HepG2 (cell line): Measurements from ENCODE around the gene FKBP8. TPM values are rescaled to one million over a fixed set of nuclear protein-coding genes. Genes with fewer than 3 reads are reported as not detected.

Experiments
- HOXA5 ChIP-seq: sonication (generic); formaldehyde crosslinking; IDR thresholded peaks from 2 replicates; pipeline ENCODE4 v1.4.0; 2020; ENCODE audit warnings: missing genetic modification reagents
- TCF12 ChIP-seq, 2 experiments: fragments of 450-650 bp in 1 of 2; sonication (generic) in 1 of 2; formaldehyde crosslinking in 1 of 2; IDR thresholded peaks; 2 replicates each; pipeline versions ENCODE4 v1.6.1 to v1.8.0; 2017 to 2022; ENCODE audit warnings: antibody characterized with exemption in 1 of 2, mild to moderate bottlenecking in 1 of 2, missing genetic modification reagents in 1 of 2, moderate library complexity in 1 of 2
- ZNF33B ChIP-seq: sonication (generic); formaldehyde crosslinking; IDR thresholded peaks from 2 replicates; pipeline ENCODE4 v1.5.1; 2020; ENCODE audit warnings: mild to moderate bottlenecking, missing genetic modification reagents
- ZNF672 ChIP-seq: sonication (generic); formaldehyde crosslinking; IDR thresholded peaks from 2 replicates; pipeline ENCODE4 v1.8.1; 2022; ENCODE audit warnings: missing genetic modification reagents
- ZNF816 ChIP-seq: sonication (generic); formaldehyde crosslinking; IDR thresholded peaks from 2 replicates; pipeline ENCODE4 v1.8.0; 2022; ENCODE audit warnings: missing genetic modification reagents, mild to moderate bottlenecking, borderline replicate concordance
- polyA plus RNA-seq, 8 experiments: library from polyadenylated mRNA; depleted of rRNA in 3 of 8; stranded (reverse) in 7 of 8; unstranded in 1 of 8; fragments of >200 nt; fragmentation: Illumina TruSeq in 4 of 8; extraction: Trizol in 4 of 8; gene quantifications; 2 replicates each; pipeline versions ENCODE4 v1.2.1 to v1.2.3, GENCODE V29; 2011 to 2016; ENCODE audit warnings: low read depth in 4 of 8, missing spikeins in 1 of 8, mixed read lengths in 1 of 8; ENCODE audit not compliant: insufficient read depth in 1 of 8
- total RNA-seq, 5 experiments: library from RNA; depleted of rRNA; stranded (reverse); fragments of >200 nt; fragmentation: Illumina TruSeq; extraction: Trizol; gene quantifications; 2 replicates each; pipeline ENCODE4 v1.2.3, GENCODE V29; 2016; ENCODE audit warnings: low read depth in 1 of 5
- TF ChIP-seq, protein P1 (sequence below), 2 experiments: sonication (generic) in 1 of 2; formaldehyde crosslinking in 1 of 2; IDR thresholded peaks; 2 replicates each; pipeline versions ENCODE4 v1.5.1 to v1.6.1; 2011 to 2020; ENCODE audit warnings: borderline replicate concordance in 1 of 2, low read depth in 1 of 2, low read length in 1 of 2, mild to moderate bottlenecking in 1 of 2, missing genetic modification reagents in 1 of 2, moderate library complexity in 1 of 2
- TF ChIP-seq, protein P2 (sequence below): IDR thresholded peaks from 2 replicates; pipeline ENCODE4 v1.6.1; 2016
- TF ChIP-seq, protein P3 (sequence below): sonication (generic); formaldehyde crosslinking; IDR thresholded peaks from 2 replicates; pipeline ENCODE4 v1.4.0; 2020; ENCODE audit warnings: missing genetic modification reagents
- TF ChIP-seq, protein P4 (sequence below): sonication (generic); formaldehyde crosslinking; IDR thresholded peaks from 2 replicates; pipeline ENCODE4 v1.4.0; 2020; ENCODE audit warnings: missing genetic modification reagents
- TF ChIP-seq, protein P5 (sequence below): sonication (generic); formaldehyde crosslinking; IDR thresholded peaks from 2 replicates; pipeline ENCODE4 v1.4.0; 2020; ENCODE audit warnings: low read depth, mild to moderate bottlenecking, missing genetic modification reagents

The FKBP8 gene
- total and polyA plus RNA-seq, 2 of the 13 experiments (the other 11 are each of a cell fraction or from before 2014, with no cell fraction given) = 81.7 to 93.9 TPM

DNA sequence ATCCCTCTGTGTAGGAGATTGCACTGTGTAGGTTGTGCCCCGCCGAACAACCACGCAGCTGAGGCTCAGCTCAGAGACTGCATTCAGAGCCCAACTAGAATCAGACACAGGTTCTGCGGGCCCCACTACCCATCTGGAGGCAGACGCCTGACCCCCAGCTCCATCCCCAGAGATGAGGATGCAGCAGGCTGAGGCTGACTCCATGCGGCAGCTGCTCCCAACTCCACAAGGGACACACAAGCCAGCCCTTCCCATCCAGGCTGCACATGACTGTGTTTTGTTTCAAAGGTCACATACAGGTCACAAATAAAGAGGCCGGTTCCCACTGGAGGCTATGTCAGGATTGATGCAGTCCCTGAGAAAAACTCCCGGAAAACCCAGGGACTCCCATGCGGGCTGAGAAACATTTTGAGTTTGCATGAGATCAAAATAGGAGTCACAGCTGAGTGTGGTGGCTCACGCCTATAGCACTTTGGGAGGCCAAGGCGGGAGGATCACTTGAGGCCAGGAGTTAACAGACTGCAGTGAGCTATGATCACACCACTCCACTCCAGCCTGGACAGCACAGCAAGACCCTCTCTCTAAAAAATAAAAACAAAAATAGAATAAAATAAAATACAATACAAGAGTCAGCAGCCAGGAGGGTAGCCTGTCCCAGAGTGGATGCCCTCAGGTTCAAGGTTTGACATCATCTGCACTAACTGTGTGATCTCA is 35.5 kb downstream of the FKBP8 start (continued):
- TF ChIP-seq, protein P1, sequence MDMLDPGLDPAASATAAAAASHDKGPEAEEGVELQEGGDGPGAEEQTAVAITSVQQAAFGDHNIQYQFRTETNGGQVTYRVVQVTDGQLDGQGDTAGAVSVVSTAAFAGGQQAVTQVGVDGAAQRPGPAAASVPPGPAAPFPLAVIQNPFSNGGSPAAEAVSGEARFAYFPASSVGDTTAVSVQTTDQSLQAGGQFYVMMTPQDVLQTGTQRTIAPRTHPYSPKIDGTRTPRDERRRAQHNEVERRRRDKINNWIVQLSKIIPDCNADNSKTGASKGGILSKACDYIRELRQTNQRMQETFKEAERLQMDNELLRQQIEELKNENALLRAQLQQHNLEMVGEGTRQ (IDR thresholded peaks at IDR 0.05; ENCODE audit: low read depth, low read length) = no peak
- TF ChIP-seq, protein P1 (CRISPR knock-in tag; IDR thresholded peaks at IDR 0.05; ENCODE audit: borderline replicate concordance) = no peak
- TF ChIP-seq, protein P2, sequence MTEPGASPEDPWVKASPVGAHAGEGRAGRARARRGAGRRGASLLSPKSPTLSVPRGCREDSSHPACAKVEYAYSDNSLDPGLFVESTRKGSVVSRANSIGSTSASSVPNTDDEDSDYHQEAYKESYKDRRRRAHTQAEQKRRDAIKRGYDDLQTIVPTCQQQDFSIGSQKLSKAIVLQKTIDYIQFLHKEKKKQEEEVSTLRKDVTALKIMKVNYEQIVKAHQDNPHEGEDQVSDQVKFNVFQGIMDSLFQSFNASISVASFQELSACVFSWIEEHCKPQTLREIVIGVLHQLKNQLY (CRISPR knock-in tag) = peak; percentile 81
- TF ChIP-seq, protein P3, sequence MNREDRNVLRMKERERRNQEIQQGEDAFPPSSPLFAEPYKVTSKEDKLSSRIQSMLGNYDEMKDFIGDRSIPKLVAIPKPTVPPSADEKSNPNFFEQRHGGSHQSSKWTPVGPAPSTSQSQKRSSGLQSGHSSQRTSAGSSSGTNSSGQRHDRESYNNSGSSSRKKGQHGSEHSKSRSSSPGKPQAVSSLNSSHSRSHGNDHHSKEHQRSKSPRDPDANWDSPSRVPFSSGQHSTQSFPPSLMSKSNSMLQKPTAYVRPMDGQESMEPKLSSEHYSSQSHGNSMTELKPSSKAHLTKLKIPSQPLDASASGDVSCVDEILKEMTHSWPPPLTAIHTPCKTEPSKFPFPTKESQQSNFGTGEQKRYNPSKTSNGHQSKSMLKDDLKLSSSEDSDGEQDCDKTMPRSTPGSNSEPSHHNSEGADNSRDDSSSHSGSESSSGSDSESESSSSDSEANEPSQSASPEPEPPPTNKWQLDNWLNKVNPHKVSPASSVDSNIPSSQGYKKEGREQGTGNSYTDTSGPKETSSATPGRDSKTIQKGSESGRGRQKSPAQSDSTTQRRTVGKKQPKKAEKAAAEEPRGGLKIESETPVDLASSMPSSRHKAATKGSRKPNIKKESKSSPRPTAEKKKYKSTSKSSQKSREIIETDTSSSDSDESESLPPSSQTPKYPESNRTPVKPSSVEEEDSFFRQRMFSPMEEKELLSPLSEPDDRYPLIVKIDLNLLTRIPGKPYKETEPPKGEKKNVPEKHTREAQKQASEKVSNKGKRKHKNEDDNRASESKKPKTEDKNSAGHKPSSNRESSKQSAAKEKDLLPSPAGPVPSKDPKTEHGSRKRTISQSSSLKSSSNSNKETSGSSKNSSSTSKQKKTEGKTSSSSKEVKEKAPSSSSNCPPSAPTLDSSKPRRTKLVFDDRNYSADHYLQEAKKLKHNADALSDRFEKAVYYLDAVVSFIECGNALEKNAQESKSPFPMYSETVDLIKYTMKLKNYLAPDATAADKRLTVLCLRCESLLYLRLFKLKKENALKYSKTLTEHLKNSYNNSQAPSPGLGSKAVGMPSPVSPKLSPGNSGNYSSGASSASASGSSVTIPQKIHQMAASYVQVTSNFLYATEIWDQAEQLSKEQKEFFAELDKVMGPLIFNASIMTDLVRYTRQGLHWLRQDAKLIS (CRISPR knock-in tag) = no peak
- TF ChIP-seq ZNF816 (CRISPR knock-in tag) (no peak), ZNF33B (CRISPR knock-in tag) (no peak), HOXA5 (no peak), ZNF672 (CRISPR knock-in tag) (no peak), TCF12 (IDR thresholded peaks at IDR 0.05) (no peak), TCF12 (CRISPR knock-in tag; IDR thresholded peaks at IDR 0.05) (no peak)
- TF ChIP-seq, protein P4, sequence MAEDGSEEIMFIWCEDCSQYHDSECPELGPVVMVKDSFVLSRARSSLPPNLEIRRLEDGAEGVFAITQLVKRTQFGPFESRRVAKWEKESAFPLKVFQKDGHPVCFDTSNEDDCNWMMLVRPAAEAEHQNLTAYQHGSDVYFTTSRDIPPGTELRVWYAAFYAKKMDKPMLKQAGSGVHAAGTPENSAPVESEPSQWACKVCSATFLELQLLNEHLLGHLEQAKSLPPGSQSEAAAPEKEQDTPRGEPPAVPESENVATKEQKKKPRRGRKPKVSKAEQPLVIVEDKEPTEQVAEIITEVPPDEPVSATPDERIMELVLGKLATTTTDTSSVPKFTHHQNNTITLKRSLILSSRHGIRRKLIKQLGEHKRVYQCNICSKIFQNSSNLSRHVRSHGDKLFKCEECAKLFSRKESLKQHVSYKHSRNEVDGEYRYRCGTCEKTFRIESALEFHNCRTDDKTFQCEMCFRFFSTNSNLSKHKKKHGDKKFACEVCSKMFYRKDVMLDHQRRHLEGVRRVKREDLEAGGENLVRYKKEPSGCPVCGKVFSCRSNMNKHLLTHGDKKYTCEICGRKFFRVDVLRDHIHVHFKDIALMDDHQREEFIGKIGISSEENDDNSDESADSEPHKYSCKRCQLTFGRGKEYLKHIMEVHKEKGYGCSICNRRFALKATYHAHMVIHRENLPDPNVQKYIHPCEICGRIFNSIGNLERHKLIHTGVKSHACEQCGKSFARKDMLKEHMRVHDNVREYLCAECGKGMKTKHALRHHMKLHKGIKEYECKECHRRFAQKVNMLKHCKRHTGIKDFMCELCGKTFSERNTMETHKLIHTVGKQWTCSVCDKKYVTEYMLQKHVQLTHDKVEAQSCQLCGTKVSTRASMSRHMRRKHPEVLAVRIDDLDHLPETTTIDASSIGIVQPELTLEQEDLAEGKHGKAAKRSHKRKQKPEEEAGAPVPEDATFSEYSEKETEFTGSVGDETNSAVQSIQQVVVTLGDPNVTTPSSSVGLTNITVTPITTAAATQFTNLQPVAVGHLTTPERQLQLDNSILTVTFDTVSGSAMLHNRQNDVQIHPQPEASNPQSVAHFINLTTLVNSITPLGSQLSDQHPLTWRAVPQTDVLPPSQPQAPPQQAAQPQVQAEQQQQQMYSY (CRISPR knock-in tag) = no peak
- TF ChIP-seq, protein P5, sequence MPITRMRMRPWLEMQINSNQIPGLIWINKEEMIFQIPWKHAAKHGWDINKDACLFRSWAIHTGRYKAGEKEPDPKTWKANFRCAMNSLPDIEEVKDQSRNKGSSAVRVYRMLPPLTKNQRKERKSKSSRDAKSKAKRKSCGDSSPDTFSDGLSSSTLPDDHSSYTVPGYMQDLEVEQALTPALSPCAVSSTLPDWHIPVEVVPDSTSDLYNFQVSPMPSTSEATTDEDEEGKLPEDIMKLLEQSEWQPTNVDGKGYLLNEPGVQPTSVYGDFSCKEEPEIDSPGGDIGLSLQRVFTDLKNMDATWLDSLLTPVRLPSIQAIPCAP (CRISPR knock-in tag) = no peak
- TF ChIP-seq, all 625 proteins: peak for 49
